Suprapubic skin (tissue), 4 donors: Measurements from ENCODE around the gene GPC1. TPM values are rescaled to one million over a fixed set of nuclear protein-coding genes. Genes with fewer than 3 reads are reported as not detected.

Experiments
- DNase-seq, 2 donors: peaks; one replicate each; pipeline ENCODE4 v3.0.0-alpha.2; 2019; ENCODE audit warnings: low spot score in 2 of 2
- H3K27ac ChIP-seq: fragments of 200-600 bp; sonication (generic); one replicate; pipeline ENCODE4 v1.5.1; 2019
- H3K27me3 ChIP-seq: fragments of 200-600 bp; sonication (generic); one replicate; pipeline ENCODE4 v1.5.1; 2019
- H3K36me3 ChIP-seq: fragments of 200-600 bp; sonication (generic); one replicate; pipeline ENCODE4 v1.5.1; 2019
- H3K4me1 ChIP-seq: fragments of 200-600 bp; sonication (generic); one replicate; pipeline ENCODE4 v1.5.1; 2019
- H3K4me3 ChIP-seq: fragments of 200-600 bp; sonication (generic); one replicate; pipeline ENCODE4 v1.5.1; 2019; ENCODE audit warnings: mild to moderate bottlenecking
- H3K9me3 ChIP-seq: fragments of 200-600 bp; sonication (generic); one replicate; pipeline ENCODE4 v1.5.1; 2019
- EP300 ChIP-seq: sonication (generic); formaldehyde crosslinking; IDR thresholded peaks from one replicate; pipeline ENCODE4 v1.6.1; 2017; ENCODE audit warnings: antibody characterized with exemption
- POLR2A ChIP-seq, 2 donors: fragments of 450-650 bp; IDR thresholded peaks; one replicate each; pipeline ENCODE4 v1.6.1; 2017; ENCODE audit warnings: antibody characterized with exemption in 2 of 2, mild to moderate bottlenecking in 2 of 2, moderate library complexity in 2 of 2
- POLR2AphosphoS5 ChIP-seq, 3 donors: sonication (generic); formaldehyde crosslinking; IDR thresholded peaks; one replicate each; pipeline ENCODE4 v1.6.1; 2017; ENCODE audit warnings: antibody characterized with exemption in 3 of 3
- WGBS: methylation state at CpG from one replicate; pipeline ENCODE4 v1.1.5; 2018; 5-methylcytosine and 5-hydroxymethylcytosine counted together
- total RNA-seq, 4 donors: library from RNA; depleted of rRNA; stranded (reverse); fragments of >200 nt; gene quantifications; one replicate each; pipeline ENCODE4 v1.1.0, GENCODE V29; 2016
- TF ChIP-seq, protein P1 (sequence below), 2 donors: fragments of 200-600 bp in 1 of 2; fragments of 450-650 bp in 1 of 2; sonication (generic) in 1 of 2; IDR thresholded peaks; one replicate each; pipeline ENCODE4 v1.5.1; 2016 to 2019; ENCODE audit warnings: antibody characterized with exemption in 2 of 2, mild to moderate bottlenecking in 1 of 2, moderate library complexity in 1 of 2

Gene GPC1
- total RNA-seq, 4 donors from 2014 or later = 130 to 164 (median 145) TPM

DNA sequence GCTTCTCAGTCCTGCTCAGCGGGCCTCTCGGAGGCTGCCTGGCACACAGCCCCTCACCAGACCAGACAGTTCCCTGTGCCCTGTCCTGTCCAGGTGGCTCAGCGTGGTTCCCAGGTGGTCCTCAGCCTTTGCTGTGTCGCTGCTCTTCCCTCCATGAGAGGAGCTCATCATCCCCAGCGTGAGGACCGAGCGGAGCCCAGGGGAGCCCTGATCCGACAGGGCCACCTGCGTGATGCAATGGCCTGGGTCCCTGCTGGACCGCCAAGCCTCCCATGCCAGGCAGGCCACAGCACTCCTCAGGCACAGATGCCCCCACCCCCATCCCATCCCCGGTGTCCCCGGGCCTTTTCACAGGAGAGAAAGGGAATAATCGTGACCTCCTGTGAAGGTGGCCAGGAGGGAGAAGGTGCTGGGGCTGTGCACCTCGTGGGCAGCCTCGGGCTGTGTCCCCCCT, 4.3 kb downstream of the GPC1 start:
- no peak overlapping the region for H3K27ac ChIP-seq

GRCh38 chr2:240440251-240440650, 4.8 kb downstream of the GPC1 start:
- no peaks in the 10 kb centered on the region for H3K36me3 ChIP-seq
- peaks cover 80% of the 10 kb centered on the region for H3K4me1 ChIP-seq

More for the DNA sequence above, 4.3 kb downstream of the GPC1 start:
- no peak overlapping the region for H3K4me3 ChIP-seq
- peaks cover 84% of the 10 kb centered on the region for H3K4me1 ChIP-seq
- no CpG with 5 or more reads among the region's 15 CpGs for WGBS
- H3K9me3 ChIP-seq = no peaks in the 10 kb centered on the region
- DNase-seq = peak in 1 of 2 donors; percentile 58
- TF ChIP-seq POLR2A (IDR thresholded peaks at IDR 0.05) (no peak), EP300 (no peak), POLR2AphosphoS5 (IDR thresholded peaks at IDR 0.05) (no peak)
- TF ChIP-seq, protein P1, sequence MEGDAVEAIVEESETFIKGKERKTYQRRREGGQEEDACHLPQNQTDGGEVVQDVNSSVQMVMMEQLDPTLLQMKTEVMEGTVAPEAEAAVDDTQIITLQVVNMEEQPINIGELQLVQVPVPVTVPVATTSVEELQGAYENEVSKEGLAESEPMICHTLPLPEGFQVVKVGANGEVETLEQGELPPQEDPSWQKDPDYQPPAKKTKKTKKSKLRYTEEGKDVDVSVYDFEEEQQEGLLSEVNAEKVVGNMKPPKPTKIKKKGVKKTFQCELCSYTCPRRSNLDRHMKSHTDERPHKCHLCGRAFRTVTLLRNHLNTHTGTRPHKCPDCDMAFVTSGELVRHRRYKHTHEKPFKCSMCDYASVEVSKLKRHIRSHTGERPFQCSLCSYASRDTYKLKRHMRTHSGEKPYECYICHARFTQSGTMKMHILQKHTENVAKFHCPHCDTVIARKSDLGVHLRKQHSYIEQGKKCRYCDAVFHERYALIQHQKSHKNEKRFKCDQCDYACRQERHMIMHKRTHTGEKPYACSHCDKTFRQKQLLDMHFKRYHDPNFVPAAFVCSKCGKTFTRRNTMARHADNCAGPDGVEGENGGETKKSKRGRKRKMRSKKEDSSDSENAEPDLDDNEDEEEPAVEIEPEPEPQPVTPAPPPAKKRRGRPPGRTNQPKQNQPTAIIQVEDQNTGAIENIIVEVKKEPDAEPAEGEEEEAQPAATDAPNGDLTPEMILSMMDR (IDR thresholded peaks at IDR 0.05) = no peak
- no peaks in the 10 kb centered on the region for H3K36me3 ChIP-seq
- H3K27me3 ChIP-seq = peaks cover 15% of the 10 kb centered on the region

GRCh38 chr2:240440704-240441320, 5.3 kb downstream of the GPC1 start:
- 71% methylated on average over 14 of the region's 18 CpGs for WGBS

More at GRCh38 chr2:240440251-240440650, 4.8 kb downstream of the GPC1 start:
- TF ChIP-seq POLR2A (IDR thresholded peaks at IDR 0.05) (no peak), EP300 (no peak), POLR2AphosphoS5 (IDR thresholded peaks at IDR 0.05) (no peak)
- TF ChIP-seq, protein P1 (IDR thresholded peaks at IDR 0.05) = no peak
- Histone ChIP-seq H3K27ac (no peak overlapping the region), H3K4me3 (no peak overlapping the region), H3K27me3 (peaks cover 15% of the 10 kb centered on the region), H3K9me3 (no peaks in the 10 kb centered on the region)
- no peak for DNase-seq
- WGBS = 92% methylated on average over 5 of the region's 12 CpGs

DNA sequence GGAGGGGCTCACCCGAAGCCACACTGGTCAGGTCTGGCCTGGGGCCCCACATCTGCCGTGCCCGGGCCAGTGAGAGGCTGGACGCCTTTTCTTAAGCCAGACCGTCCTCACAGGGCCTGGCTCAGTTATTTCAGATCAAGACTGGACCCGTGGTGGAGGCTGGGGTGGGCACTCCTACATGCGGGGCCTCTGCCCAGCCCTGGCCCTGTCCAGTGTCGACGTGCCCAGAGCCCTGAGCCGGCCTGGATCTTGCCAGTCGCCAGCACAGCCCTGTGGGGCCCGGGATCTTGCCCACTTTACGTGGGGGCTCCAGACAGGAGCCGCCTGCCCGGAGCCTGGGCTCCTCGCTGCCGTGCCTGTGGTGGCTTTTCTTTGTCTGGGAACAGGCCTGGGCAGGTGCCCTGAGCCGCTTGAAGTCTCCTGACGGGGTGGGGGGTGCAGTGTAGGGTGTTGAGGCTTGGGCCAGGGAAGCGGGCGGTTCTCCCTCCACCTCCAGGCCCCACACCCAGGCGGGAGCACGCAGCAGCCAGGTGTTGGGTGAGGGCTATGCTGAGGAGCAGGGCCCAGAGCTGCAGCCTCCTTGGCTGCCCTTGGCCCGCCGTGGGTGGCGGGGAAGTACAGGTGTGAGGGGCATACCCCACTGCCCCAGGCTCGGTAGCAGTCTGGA, 6.0 kb downstream of the GPC1 start:
- 49% methylated on average over 8 of the region's 27 CpGs for WGBS
- H3K27me3 ChIP-seq = peaks cover 12% of the 10 kb centered on the region
- peaks cover 80% of the 10 kb centered on the region for H3K4me1 ChIP-seq
- H3K9me3 ChIP-seq = no peaks in the 10 kb centered on the region
- H3K4me3 ChIP-seq = no peak overlapping the region
- H3K27ac ChIP-seq = peak overlapping the region; percentile 63
- TF ChIP-seq EP300 = no peak
- TF ChIP-seq POLR2A (IDR thresholded peaks at IDR 0.05) = no peak
- no peak for TF ChIP-seq POLR2AphosphoS5 (IDR thresholded peaks at IDR 0.05)
- TF ChIP-seq, protein P1 (IDR thresholded peaks at IDR 0.05) = no peak
- H3K36me3 ChIP-seq = peaks cover 3% of the 10 kb centered on the region
- DNase-seq = no peak

More at GRCh38 chr2:240440704-240441320, 5.3 kb downstream of the GPC1 start:
- no peak for TF ChIP-seq POLR2AphosphoS5 (IDR thresholded peaks at IDR 0.05)
- TF ChIP-seq POLR2A (IDR thresholded peaks at IDR 0.05) = no peak
- no peak for TF ChIP-seq EP300
- TF ChIP-seq, protein P1 (IDR thresholded peaks at IDR 0.05) = no peak
- peaks cover 15% of the 10 kb centered on the region for H3K27me3 ChIP-seq
- no peak overlapping the region for H3K4me3 ChIP-seq
- peak overlapping the region; percentile 63 for H3K27ac ChIP-seq
- peaks cover 80% of the 10 kb centered on the region for H3K4me1 ChIP-seq
- H3K9me3 ChIP-seq = no peaks in the 10 kb centered on the region
- H3K36me3 ChIP-seq = no peaks in the 10 kb centered on the region
- DNase-seq = peak in 1 of 2 donors; percentile 42

- H3K27me3 ChIP-seq = peaks cover 7% of the 10 kb centered on the region
- DNase-seq = no peak
- peak overlapping the region; percentile 63 for H3K27ac ChIP-seq
- no peaks in the 10 kb centered on the region for H3K9me3 ChIP-seq
- H3K4me3 ChIP-seq = no peak overlapping the region
- peaks cover 3% of the 10 kb centered on the region for H3K36me3 ChIP-seq
- TF ChIP-seq EP300 = no peak
- TF ChIP-seq, protein P1 (IDR thresholded peaks at IDR 0.05) = no peak
- TF ChIP-seq POLR2AphosphoS5 (IDR thresholded peaks at IDR 0.05) = no peak
- no peak for TF ChIP-seq POLR2A (IDR thresholded peaks at IDR 0.05)
- H3K4me1 ChIP-seq = peaks cover 80% of the 10 kb centered on the region
- 47% methylated on average over 15 of the region's 17 CpGs for WGBS
Measured at GRCh38 chr2:240441993-240442411, 6.5 kb downstream of the GPC1 start.
